Progenitor cell of endocrine pancreas (in vitro differentiated cells): ENCODE data around the gene EYA2. TPM values are rescaled to one million over a fixed set of nuclear protein-coding genes. Genes with fewer than 3 reads are reported as not detected.

ENCODE experiments used
- DNase-seq: peaks from one replicate; pipeline ENCODE4 v3.0.0; 2021; ENCODE audit warnings: low spot score; ENCODE audit not compliant: unreplicated experiment
- H3K27ac Mint-ChIP-seq: 2 replicates; pipeline ENCODE4 v1.8.0; 2021; ENCODE audit warnings: mild to moderate bottlenecking, moderate library complexity, mixed read lengths
- H3K27me3 Mint-ChIP-seq: 2 replicates; pipeline ENCODE4 v1.8.0; 2021; ENCODE audit warnings: mixed read lengths
- H3K36me3 Mint-ChIP-seq: 2 replicates; pipeline ENCODE4 v1.8.0; 2022; ENCODE audit warnings: mixed read lengths; ENCODE audit not compliant: insufficient read depth
- H3K4me1 Mint-ChIP-seq: 2 replicates; pipeline ENCODE4 v1.8.0; 2021; ENCODE audit warnings: low read depth, mixed read lengths
- H3K4me3 Mint-ChIP-seq: 2 replicates; pipeline ENCODE4 v1.8.0; 2021; ENCODE audit warnings: low read depth, mild to moderate bottlenecking, moderate library complexity, mixed read lengths
- H3K9me3 Mint-ChIP-seq: 2 replicates; pipeline ENCODE4 v1.8.0; 2021; ENCODE audit warnings: low read depth, mixed read lengths
- total RNA-seq: library from RNA; stranded (reverse); gene quantifications from 2 replicates; pipeline ENCODE4 v1.2.1, GENCODE V29; 2021
- TF ChIP-seq, protein P1 (sequence below): fragments of 200-600 bp; sonication (generic); IDR thresholded peaks from one replicate; pipeline ENCODE4 v1.5.0; 2021; ENCODE audit warnings: antibody characterized with exemption, mild to moderate bottlenecking; ENCODE audit not compliant: unreplicated experiment

The EYA2 gene
- total RNA-seq, 1 donor from 2014 or later: 0.53 TPM

DNA sequence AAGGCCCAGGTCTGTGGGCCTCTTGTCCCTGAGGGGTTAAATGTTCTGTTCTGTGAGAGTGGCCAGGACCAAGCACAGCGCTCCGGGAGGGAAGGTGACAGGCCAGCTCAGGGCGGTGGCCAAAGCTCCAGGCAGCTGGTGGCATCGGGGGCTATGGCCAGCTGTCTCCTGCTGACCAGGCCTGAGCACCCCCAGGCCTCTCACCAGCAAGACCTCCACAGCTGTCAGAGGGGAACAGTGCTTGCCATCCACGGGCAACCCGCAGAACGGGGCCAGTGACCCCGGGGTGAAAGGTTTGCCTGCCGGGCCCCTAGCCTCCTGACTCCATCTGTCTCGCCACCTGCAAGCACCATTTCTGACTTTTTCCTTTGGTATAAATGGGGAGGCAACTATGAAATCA, 46.0 kb downstream of the EYA2 start:
- no peaks in the 10 kb centered on the region for H3K9me3 Mint-ChIP-seq
- DNase-seq: no peak
- TF ChIP-seq, protein P1, sequence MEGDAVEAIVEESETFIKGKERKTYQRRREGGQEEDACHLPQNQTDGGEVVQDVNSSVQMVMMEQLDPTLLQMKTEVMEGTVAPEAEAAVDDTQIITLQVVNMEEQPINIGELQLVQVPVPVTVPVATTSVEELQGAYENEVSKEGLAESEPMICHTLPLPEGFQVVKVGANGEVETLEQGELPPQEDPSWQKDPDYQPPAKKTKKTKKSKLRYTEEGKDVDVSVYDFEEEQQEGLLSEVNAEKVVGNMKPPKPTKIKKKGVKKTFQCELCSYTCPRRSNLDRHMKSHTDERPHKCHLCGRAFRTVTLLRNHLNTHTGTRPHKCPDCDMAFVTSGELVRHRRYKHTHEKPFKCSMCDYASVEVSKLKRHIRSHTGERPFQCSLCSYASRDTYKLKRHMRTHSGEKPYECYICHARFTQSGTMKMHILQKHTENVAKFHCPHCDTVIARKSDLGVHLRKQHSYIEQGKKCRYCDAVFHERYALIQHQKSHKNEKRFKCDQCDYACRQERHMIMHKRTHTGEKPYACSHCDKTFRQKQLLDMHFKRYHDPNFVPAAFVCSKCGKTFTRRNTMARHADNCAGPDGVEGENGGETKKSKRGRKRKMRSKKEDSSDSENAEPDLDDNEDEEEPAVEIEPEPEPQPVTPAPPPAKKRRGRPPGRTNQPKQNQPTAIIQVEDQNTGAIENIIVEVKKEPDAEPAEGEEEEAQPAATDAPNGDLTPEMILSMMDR: no peak

DNA sequence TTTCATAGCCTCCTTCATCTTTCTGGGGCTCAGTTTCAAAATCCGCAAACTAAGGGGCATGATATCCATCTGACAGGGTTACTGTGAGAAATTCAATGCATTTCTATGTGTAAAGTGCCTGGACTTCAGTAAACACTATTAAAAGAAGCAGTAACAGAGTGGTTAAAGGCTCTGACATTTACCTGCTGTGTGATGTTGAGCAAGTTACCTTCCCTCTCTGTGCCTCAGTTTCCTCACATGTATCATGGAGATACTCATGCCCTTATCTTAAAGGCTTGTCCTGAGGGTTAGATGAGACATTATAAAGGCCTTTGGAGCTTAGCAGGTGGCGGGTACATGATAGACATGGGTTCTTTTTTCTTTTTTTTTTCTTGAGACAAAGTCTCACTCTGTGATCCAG, 46.8 kb downstream of the EYA2 start:
- Mint-ChIP-seq H3K4me1 (no peaks in the 10 kb centered on the region), H3K27ac (no peak overlapping the region), H3K4me3 (no peak overlapping the region), H3K36me3 (no peaks in the 10 kb centered on the region), H3K9me3 (no peaks in the 10 kb centered on the region), H3K27me3 (peaks cover 6% of the 10 kb centered on the region)
- TF ChIP-seq, protein P1: no peak
- no peak for DNase-seq

More for the DNA sequence above, 46.0 kb downstream of the EYA2 start:
- Mint-ChIP-seq H3K27ac (no peak overlapping the region), H3K36me3 (no peaks in the 10 kb centered on the region), H3K4me3 (no peak overlapping the region), H3K27me3 (peaks cover 4% of the 10 kb centered on the region), H3K4me1 (no peaks in the 10 kb centered on the region)

DNA sequence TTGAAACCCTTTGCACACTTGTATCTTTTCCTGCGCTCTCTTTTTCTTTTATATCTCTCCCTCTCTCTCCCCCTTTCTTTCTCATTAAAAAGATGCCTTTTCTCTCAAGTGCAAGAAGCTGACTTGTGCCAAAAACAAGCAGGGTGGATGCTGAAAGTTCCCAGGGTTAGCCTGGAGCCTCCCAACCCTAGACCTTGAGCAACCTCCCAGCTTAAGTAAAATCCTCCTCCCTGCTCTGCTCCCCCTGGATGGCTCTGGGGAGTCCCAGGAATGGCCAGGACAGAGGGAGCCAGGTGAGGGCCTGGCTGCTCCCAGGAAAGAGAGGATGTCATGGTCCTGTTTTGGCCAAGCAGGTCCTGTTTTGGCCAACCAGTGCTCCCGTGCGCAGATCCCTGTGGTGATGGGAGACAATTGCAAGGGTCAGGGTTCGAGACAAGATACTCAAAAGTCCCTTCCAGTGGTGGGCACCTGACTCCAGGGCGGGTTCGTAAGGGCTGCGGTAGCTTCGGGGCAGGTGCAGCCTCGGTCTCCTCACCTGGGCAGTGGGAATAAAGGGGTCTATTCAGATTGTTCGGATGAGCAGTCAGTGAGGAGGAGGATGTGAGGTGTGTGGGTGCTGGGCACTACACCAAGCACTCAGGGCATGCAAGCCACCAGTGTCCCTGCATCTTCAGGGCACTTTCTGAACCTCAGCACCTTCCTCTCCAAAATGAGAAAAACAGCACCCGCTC, 49.4 kb downstream of the EYA2 start:
- Mint-ChIP-seq H3K27ac (no peak overlapping the region), H3K27me3 (peaks cover 6% of the 10 kb centered on the region), H3K36me3 (no peaks in the 10 kb centered on the region), H3K4me1 (no peaks in the 10 kb centered on the region), H3K4me3 (no peak overlapping the region), H3K9me3 (no peaks in the 10 kb centered on the region)
- TF ChIP-seq, protein P1: no peak
- DNase-seq: no peak

DNA sequence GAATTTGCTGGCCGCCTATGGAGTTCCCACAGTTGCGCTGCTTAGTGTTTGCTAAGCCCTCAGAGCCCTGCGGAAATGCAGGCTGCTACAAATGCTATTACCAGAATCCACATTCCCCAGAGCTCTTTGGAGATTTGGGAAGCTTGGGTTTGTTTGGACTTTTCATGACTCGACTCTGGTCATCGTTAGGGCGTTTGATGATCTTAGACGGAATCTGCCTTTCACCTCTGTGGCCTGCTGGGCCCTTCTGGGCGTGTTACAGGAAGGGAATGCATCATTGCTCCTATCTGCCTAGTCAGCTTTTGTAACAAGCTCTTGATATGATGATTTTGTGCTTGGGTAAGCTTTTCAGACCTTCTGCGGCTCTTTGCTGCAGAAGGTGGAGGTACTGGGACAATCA, 50.8 kb downstream of the EYA2 start:
- Mint-ChIP-seq H3K9me3 (no peaks in the 10 kb centered on the region), H3K36me3 (no peaks in the 10 kb centered on the region), H3K27ac (no peak overlapping the region), H3K4me3 (no peak overlapping the region), H3K27me3 (peaks cover 6% of the 10 kb centered on the region), H3K4me1 (no peaks in the 10 kb centered on the region)
- no peak for DNase-seq
- TF ChIP-seq, protein P1: no peak

DNA sequence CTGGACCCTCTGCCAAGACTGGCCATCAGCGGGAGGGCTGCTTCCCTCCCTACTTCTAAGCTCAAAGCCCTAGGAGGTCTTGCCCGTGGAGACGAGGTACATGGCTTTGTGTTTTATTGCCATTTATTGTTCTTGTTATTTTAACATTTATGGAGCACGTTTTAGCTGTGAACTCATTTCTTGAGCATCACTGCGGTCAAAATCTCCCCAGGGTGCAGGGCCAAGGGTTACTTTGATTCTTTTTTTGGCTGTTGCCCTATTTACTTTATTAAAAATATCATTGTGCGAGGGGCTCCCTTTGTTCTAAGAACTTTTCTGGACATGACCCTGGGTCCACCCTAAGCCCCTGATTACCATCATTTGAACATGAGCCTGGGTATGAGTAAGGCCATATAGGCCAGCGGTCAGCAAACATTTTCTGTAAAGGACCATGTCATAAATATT, 51.6 kb downstream of the EYA2 start:
- no peak overlapping the region for H3K4me3 Mint-ChIP-seq
- no peaks in the 10 kb centered on the region for H3K9me3 Mint-ChIP-seq
- no peaks in the 10 kb centered on the region for H3K4me1 Mint-ChIP-seq
- DNase-seq: no peak
- no peak overlapping the region for H3K27ac Mint-ChIP-seq
- TF ChIP-seq, protein P1: no peak
- no peaks in the 10 kb centered on the region for H3K36me3 Mint-ChIP-seq
- H3K27me3 Mint-ChIP-seq: peaks cover 6% of the 10 kb centered on the region
